Dedifferentiated amniotic fluid mesenchymal stem cell (primary cell): ENCODE results near the gene RPS19.

Experiments
- DNase-seq: peaks from one replicate; pipeline ENCODE4 v3.0.0-alpha.2; 2016; ENCODE audit errors: extremely low spot score

The RPS19 gene

GRCh38 chr19:41879080-41879479 is 19.0 kb downstream of the RPS19 start:
- no peak for DNase-seq

GRCh38 chr19:41879670-41880328 is 19.7 kb downstream of the RPS19 start:
- DNase-seq: no peak

- no peak for DNase-seq
These were observed 20.3 kb downstream of the RPS19 start for GRCh38 chr19:41880329-41880708.

GRCh38 chr19:41882568-41883462 is 22.8 kb downstream of the RPS19 start, which contains the start of gene ARHGEF1:
ARHGEF1 (plus strand) TSS chr19:41883184; CDS start chr19:41888083, 4,899 bp downstream.
- no peak for DNase-seq

GRCh38 chr19:41883463-41883820 is 23.4 kb downstream of the RPS19 start:
- no peak for DNase-seq

GRCh38 chr19:41883821-41884733 is 24.0 kb downstream of the RPS19 start:
- DNase-seq: peak; percentile 90

GRCh38 chr19:41886761-41887710 is 27.0 kb downstream of the RPS19 start:
- no peak for DNase-seq

- DNase-seq: no peak
These were observed 27.8 kb downstream of the RPS19 start for GRCh38 chr19:41887711-41888382.

GRCh38 chr19:41888926-41889325 is 28.9 kb downstream of the RPS19 start:
- no peak for DNase-seq

- DNase-seq: no peak
These were observed 29.8 kb downstream of the RPS19 start for GRCh38 chr19:41889896-41890295.

GRCh38 chr19:41890936-41891335 is 30.9 kb downstream of the RPS19 start:
- DNase-seq: no peak

GRCh38 chr19:41892173-41892902 is 32.3 kb downstream of the RPS19 start:
- DNase-seq: no peak

- DNase-seq: no peak
These were observed 33.8 kb downstream of the RPS19 start for GRCh38 chr19:41893899-41894298.

- DNase-seq: no peak
These were observed 34.3 kb downstream of the RPS19 start for GRCh38 chr19:41894350-41894749.

- DNase-seq: no peak
These were observed 35.9 kb downstream of the RPS19 start for GRCh38 chr19:41895745-41896580.

- DNase-seq: no peak
These were observed 36.5 kb downstream of the RPS19 start for GRCh38 chr19:41896581-41896942.

GRCh38 chr19:41897181-41897580 is 37.1 kb downstream of the RPS19 start:
- no peak for DNase-seq

GRCh38 chr19:41897820-41898219 is 37.8 kb downstream of the RPS19 start:
- no peak for DNase-seq

GRCh38 chr19:41898235-41898634 is 38.2 kb downstream of the RPS19 start:
- DNase-seq: no peak
